Hepatocyte (in vitro differentiated cells): ENCODE results near the gene TMEM273. TPM values are rescaled to one million over a fixed set of nuclear protein-coding genes. Genes with fewer than 3 reads are reported as not detected.

Source experiments
- DNase-seq: peaks from one replicate; pipeline ENCODE4 v3.0.0-alpha.2; 2016; ENCODE audit warnings: low spot score
- H2AFZ ChIP-seq: fragments of 200-600 bp; sonication (generic); 2 replicates; pipeline ENCODE4 v1.6.0; 2016; ENCODE audit warnings: antibody characterized with exemption, mild to moderate bottlenecking
- H3K27ac ChIP-seq: fragments of 200-600 bp; sonication (generic); 2 replicates; pipeline ENCODE4 v1.5.1; 2016; ENCODE audit warnings: mild to moderate bottlenecking
- H3K27me3 ChIP-seq: fragments of 200-600 bp; sonication (generic); 2 replicates; pipeline ENCODE4 v1.6.1; 2016
- H3K36me3 ChIP-seq: fragments of 200-600 bp; sonication (generic); replicated peaks from 2 replicates; pipeline ENCODE4 v1.5.1; 2016; ENCODE audit warnings: low read depth; ENCODE audit not compliant: insufficient read depth
- H3K4me1 ChIP-seq: fragments of 200-600 bp; sonication (generic); 2 replicates; pipeline ENCODE4 v1.5.1; 2016; ENCODE audit warnings: mild to moderate bottlenecking, moderate library complexity; ENCODE audit not compliant: insufficient read depth
- H3K4me2 ChIP-seq: fragments of 200-600 bp; sonication (generic); 2 replicates; pipeline ENCODE4 v1.6.0; 2016
- H3K4me3 ChIP-seq: fragments of 200-600 bp; sonication (generic); 2 replicates; pipeline ENCODE4 v1.5.1; 2016; ENCODE audit warnings: mild to moderate bottlenecking
- H3K79me2 ChIP-seq: fragments of 200-600 bp; sonication (generic); 2 replicates; pipeline ENCODE4 v1.6.0; 2017; ENCODE audit warnings: mild to moderate bottlenecking
- H3K9me2 ChIP-seq: fragments of 200-600 bp; sonication (generic); replicated peaks from 2 replicates; pipeline ENCODE4 v1.6.0; 2017; ENCODE audit warnings: mild to moderate bottlenecking; ENCODE audit not compliant: insufficient read depth
- H3K9me3 ChIP-seq: fragments of 200-600 bp; sonication (generic); 2 replicates; pipeline ENCODE4 v1.5.1; 2016; ENCODE audit warnings: low read depth, mild to moderate bottlenecking
- H4K20me1 ChIP-seq: fragments of 200-600 bp; sonication (generic); 2 replicates; pipeline ENCODE4 v1.6.0; 2016; ENCODE audit warnings: mild to moderate bottlenecking; ENCODE audit not compliant: insufficient read depth, poor library complexity, severe bottlenecking
- EZH2 ChIP-seq: fragments of 200-600 bp; sonication (generic); IDR thresholded peaks from 2 replicates; pipeline ENCODE4 v1.6.1; 2016; ENCODE audit warnings: antibody characterized with exemption, mild to moderate bottlenecking, borderline replicate concordance
- EZH2phosphoT487 ChIP-seq: fragments of 200-600 bp; sonication (generic); IDR thresholded peaks from one replicate; pipeline ENCODE4 v1.6.1; 2018; ENCODE audit warnings: antibody characterized with exemption, mild to moderate bottlenecking, low read depth, moderate library complexity; ENCODE audit not compliant: unreplicated experiment, severe bottlenecking
- WGBS: methylation state at CpG from one replicate; pipeline ENCODE4 v1.1.6; 2016; ENCODE audit warnings: low lambda C conversion rate; ENCODE audit errors: missing lambda C conversion rate; 5-methylcytosine and 5-hydroxymethylcytosine counted together
- polyA plus RNA-seq: library from polyadenylated mRNA; unstranded; fragments of >200 nt; fragmentation: Nextera tagmentation; extraction: Ambion mirVana; gene quantifications from 2 replicates; pipeline ENCODE4 v1.2.1, GENCODE V29; 2016
- total RNA-seq: library from RNA; depleted of rRNA; stranded (reverse); fragments of >200 nt; gene quantifications from 2 replicates; pipeline ENCODE4 v1.2.3, GENCODE V29; 2014
- TF ChIP-seq, protein P1 (sequence below): fragments of 200-600 bp; sonication (generic); IDR thresholded peaks from 2 replicates; pipeline ENCODE4 v1.5.1; 2016; ENCODE audit warnings: antibody characterized with exemption, mild to moderate bottlenecking; ENCODE audit not compliant: poor library complexity

Gene TMEM273
- total and polyA plus RNA-seq, 2 experiments from 2014 or later: 0.27 TPM; not detected in 1

DNA sequence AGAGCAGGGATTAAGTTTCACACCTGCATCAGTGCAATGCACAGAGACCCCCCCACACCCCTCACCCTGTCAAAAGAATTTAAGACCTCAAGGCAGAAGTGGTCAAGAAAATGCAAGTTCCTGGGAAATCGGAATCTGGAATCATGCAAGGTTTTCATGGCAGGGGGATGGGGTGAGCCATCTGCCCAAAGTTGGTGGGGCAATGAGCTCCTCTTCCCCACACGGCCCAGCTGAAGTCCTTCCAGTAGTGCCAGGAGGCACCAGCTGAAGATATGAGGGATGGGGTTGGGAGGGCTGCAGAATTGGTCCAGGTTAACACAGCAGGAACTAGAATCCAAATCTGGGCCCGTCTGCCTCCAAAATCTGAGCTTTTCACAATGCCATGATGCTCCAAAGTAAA is 25.0 kb upstream of the TMEM273 start:
- no peaks in the 10 kb centered on the region for H3K36me3 ChIP-seq
- no peak for TF ChIP-seq EZH2
- TF ChIP-seq, protein P1, sequence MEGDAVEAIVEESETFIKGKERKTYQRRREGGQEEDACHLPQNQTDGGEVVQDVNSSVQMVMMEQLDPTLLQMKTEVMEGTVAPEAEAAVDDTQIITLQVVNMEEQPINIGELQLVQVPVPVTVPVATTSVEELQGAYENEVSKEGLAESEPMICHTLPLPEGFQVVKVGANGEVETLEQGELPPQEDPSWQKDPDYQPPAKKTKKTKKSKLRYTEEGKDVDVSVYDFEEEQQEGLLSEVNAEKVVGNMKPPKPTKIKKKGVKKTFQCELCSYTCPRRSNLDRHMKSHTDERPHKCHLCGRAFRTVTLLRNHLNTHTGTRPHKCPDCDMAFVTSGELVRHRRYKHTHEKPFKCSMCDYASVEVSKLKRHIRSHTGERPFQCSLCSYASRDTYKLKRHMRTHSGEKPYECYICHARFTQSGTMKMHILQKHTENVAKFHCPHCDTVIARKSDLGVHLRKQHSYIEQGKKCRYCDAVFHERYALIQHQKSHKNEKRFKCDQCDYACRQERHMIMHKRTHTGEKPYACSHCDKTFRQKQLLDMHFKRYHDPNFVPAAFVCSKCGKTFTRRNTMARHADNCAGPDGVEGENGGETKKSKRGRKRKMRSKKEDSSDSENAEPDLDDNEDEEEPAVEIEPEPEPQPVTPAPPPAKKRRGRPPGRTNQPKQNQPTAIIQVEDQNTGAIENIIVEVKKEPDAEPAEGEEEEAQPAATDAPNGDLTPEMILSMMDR: no peak
- no peak for TF ChIP-seq EZH2phosphoT487
- no peaks in the 10 kb centered on the region for H3K9me2 ChIP-seq
- WGBS: 82% methylated on average over 3 of the region's 3 CpGs
- H2AFZ ChIP-seq: no peak overlapping the region
- DNase-seq: no peak
- H4K20me1 ChIP-seq: no peaks in the 10 kb centered on the region
- H3K79me2 ChIP-seq: no peaks in the 10 kb centered on the region
- H3K27ac ChIP-seq: no peak overlapping the region
- H3K4me3 ChIP-seq: no peak overlapping the region
- no peaks in the 10 kb centered on the region for H3K4me1 ChIP-seq
- H3K27me3 ChIP-seq: peaks cover 8% of the 10 kb centered on the region
- no peak overlapping the region for H3K4me2 ChIP-seq
- H3K9me3 ChIP-seq: no peaks in the 10 kb centered on the region

DNA sequence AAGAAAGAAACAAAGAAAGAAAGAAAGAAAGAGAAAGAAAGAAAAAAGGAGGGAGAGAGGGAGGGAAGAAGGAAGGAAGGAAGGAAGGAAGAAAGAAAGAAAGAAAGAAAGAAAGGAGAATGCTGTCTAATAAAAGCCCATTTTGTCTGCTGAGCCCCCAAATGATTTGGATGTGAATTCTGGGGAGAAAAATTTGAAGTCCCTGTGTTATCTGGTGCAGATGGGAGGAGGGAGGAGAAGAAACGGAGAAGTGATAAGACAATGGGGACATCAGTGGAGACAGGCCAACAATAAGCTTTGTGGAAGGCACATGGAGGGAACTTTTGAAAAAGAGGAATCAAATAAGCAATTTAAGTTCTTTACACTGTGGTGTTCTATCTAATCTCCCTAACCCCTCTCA is 24.6 kb upstream of the TMEM273 start:
- WGBS: 24% methylated on average over 1 of the region's 1 CpG
- no peaks in the 10 kb centered on the region for H4K20me1 ChIP-seq
- no peak overlapping the region for H3K4me3 ChIP-seq
- no peaks in the 10 kb centered on the region for H3K36me3 ChIP-seq
- no peaks in the 10 kb centered on the region for H3K9me2 ChIP-seq
- TF ChIP-seq EZH2phosphoT487: no peak
- H3K27me3 ChIP-seq: peaks cover 4% of the 10 kb centered on the region
- no peaks in the 10 kb centered on the region for H3K4me1 ChIP-seq
- no peak for DNase-seq
- no peaks in the 10 kb centered on the region for H3K9me3 ChIP-seq
- H2AFZ ChIP-seq: no peak overlapping the region
- no peak overlapping the region for H3K27ac ChIP-seq
- no peak overlapping the region for H3K4me2 ChIP-seq
- no peaks in the 10 kb centered on the region for H3K79me2 ChIP-seq

DNA sequence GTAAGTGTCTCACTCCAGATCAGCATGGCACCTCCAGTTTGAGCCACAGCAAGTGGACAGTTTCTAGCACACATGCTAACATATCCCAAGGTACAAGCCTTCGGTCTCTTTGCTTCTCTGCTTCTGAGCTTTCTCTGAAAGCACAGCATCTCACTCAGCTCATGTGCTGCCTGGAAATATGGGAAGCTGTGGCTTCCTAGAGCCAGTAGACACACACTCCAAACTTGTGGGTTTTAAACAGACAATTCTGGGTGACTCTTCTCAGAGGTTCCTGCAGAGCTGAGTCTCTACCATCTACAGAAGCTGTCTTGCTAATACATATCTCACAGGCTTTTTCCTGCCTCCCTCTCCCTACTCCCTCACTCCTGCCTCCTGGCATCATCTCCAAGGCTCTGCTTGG is 23.9 kb upstream of the TMEM273 start:
- H4K20me1 ChIP-seq: no peaks in the 10 kb centered on the region
- H3K9me2 ChIP-seq: no peaks in the 10 kb centered on the region
- no peak overlapping the region for H3K27ac ChIP-seq
- no peak overlapping the region for H3K4me3 ChIP-seq
- no peak overlapping the region for H2AFZ ChIP-seq
- no peaks in the 10 kb centered on the region for H3K79me2 ChIP-seq
- H3K9me3 ChIP-seq: no peaks in the 10 kb centered on the region
- WGBS: 88% methylated on average over 1 of the region's 1 CpG
- no peak for DNase-seq
- peaks cover under 1% of the 10 kb centered on the region for H3K27me3 ChIP-seq
- TF ChIP-seq EZH2phosphoT487 (no peak), EZH2 (no peak)
- TF ChIP-seq, protein P1: no peak
- H3K4me1 ChIP-seq: no peaks in the 10 kb centered on the region
- H3K4me2 ChIP-seq: no peak overlapping the region
- H3K36me3 ChIP-seq: no peaks in the 10 kb centered on the region

DNA sequence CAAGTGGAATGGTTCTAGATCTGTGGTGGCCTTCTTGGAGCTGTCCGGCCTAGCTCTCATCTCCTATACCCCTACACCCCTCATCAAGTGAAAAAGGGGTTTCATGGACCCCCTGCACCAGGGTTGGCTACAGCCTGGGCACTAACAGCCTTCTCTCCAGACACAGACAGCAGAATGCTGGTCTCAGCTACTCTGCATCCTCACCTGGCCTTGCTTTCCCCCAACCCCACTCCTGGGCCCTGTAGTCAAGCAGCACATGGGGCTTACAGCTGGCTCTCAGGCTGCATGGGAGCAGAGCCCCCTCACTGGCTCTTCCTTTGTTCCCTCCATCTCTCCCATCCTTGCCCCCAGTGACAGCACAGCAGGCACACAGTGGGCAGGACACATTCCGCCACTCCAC is 20.8 kb upstream of the TMEM273 start:
- Histone ChIP-seq H3K27me3 (peaks cover 9% of the 10 kb centered on the region), H3K9me3 (no peaks in the 10 kb centered on the region), H3K79me2 (no peaks in the 10 kb centered on the region), H4K20me1 (no peaks in the 10 kb centered on the region), H3K27ac (no peak overlapping the region), H3K36me3 (no peaks in the 10 kb centered on the region), H3K4me3 (no peak overlapping the region), H2AFZ (no peak overlapping the region), H3K4me2 (no peak overlapping the region), H3K4me1 (no peaks in the 10 kb centered on the region), H3K9me2 (no peaks in the 10 kb centered on the region)
- WGBS: 90% methylated on average over 2 of the region's 2 CpGs
- TF ChIP-seq EZH2phosphoT487 (no peak), EZH2 (no peak)
- TF ChIP-seq, protein P1: no peak
- no peak for DNase-seq
